Nephron progenitor cell (in vitro differentiated cells): ENCODE results near the gene GRPEL2.

Source experiments
- DNase-seq: peaks from one replicate; pipeline ENCODE4 v3.0.0; 2021
- H3K27ac Mint-ChIP-seq: 2 replicates; pipeline ENCODE4 v1.8.0; 2021; ENCODE audit warnings: mild to moderate bottlenecking, moderate library complexity, mixed read lengths
- H3K27me3 Mint-ChIP-seq: 2 replicates; pipeline ENCODE4 v1.8.0; 2021; ENCODE audit warnings: mild to moderate bottlenecking, low read depth, mixed read lengths; ENCODE audit not compliant: poor library complexity
- H3K36me3 Mint-ChIP-seq: 2 replicates; pipeline ENCODE4 v1.8.0; 2021; ENCODE audit warnings: low read depth, mixed read lengths
- H3K4me1 Mint-ChIP-seq: 2 replicates; pipeline ENCODE4 v1.8.0; 2021; ENCODE audit warnings: mixed read lengths
- H3K4me3 Mint-ChIP-seq: 2 replicates; pipeline ENCODE4 v1.8.0; 2021; ENCODE audit warnings: mild to moderate bottlenecking, moderate library complexity, mixed read lengths
- H3K9me3 Mint-ChIP-seq: 2 replicates; pipeline ENCODE4 v1.8.0; 2021; ENCODE audit warnings: mild to moderate bottlenecking, moderate library complexity, mixed read lengths
- CTCF ChIP-seq: fragments of 200-600 bp; sonication (generic); IDR thresholded peaks from 2 replicates; pipeline ENCODE4 v1.5.0; 2021; ENCODE audit warnings: antibody characterized with exemption

The GRPEL2 gene

GRCh38 chr5:149314571-149315111 lies 30.7 kb upstream of the GRPEL2 start:
- TF ChIP-seq CTCF: no peak
- Mint-ChIP-seq H3K4me1 (peaks cover 44% of the 10 kb centered on the region), H3K4me3 (no peak overlapping the region), H3K36me3 (no peaks in the 10 kb centered on the region), H3K9me3 (no peaks in the 10 kb centered on the region), H3K27ac (no peak overlapping the region), H3K27me3 (peaks cover 10% of the 10 kb centered on the region)
- no peak for DNase-seq

GRCh38 chr5:149315753-149316152 lies 29.5 kb upstream of the GRPEL2 start:
- no peak for TF ChIP-seq CTCF
- Mint-ChIP-seq H3K9me3 (no peaks in the 10 kb centered on the region), H3K27me3 (peaks cover 10% of the 10 kb centered on the region), H3K4me3 (no peak overlapping the region), H3K36me3 (no peaks in the 10 kb centered on the region), H3K27ac (no peak overlapping the region), H3K4me1 (peaks cover 43% of the 10 kb centered on the region)
- DNase-seq: no peak

- no peak for DNase-seq
- H3K27ac Mint-ChIP-seq: no peak overlapping the region
- no peaks in the 10 kb centered on the region for H3K9me3 Mint-ChIP-seq
- H3K4me3 Mint-ChIP-seq: no peak overlapping the region
- no peaks in the 10 kb centered on the region for H3K36me3 Mint-ChIP-seq
- H3K27me3 Mint-ChIP-seq: peaks cover 3% of the 10 kb centered on the region
- H3K4me1 Mint-ChIP-seq: peaks cover 40% of the 10 kb centered on the region
- peak; percentile 70 for TF ChIP-seq CTCF
These were observed 27.8 kb upstream of the GRPEL2 start for GRCh38 chr5:149317281-149318048.

- TF ChIP-seq CTCF: no peak
- no peaks in the 10 kb centered on the region for H3K9me3 Mint-ChIP-seq
- peaks cover 3% of the 10 kb centered on the region for H3K27me3 Mint-ChIP-seq
These were observed 26.1 kb upstream of the GRPEL2 start for GRCh38 chr5:149319174-149319573.

GRCh38 chr5:149320791-149321330 lies 24.4 kb upstream of the GRPEL2 start:
- Mint-ChIP-seq H3K27me3 (no peaks in the 10 kb centered on the region), H3K36me3 (peaks cover 9% of the 10 kb centered on the region), H3K4me3 (no peak overlapping the region), H3K9me3 (no peaks in the 10 kb centered on the region), H3K4me1 (peaks cover 63% of the 10 kb centered on the region), H3K27ac (peak overlapping the region; percentile 84)
- peak; percentile 60 for DNase-seq
- no peak for TF ChIP-seq CTCF

More at GRCh38 chr5:149319174-149319573, 26.1 kb upstream of the GRPEL2 start:
- peaks cover 58% of the 10 kb centered on the region for H3K4me1 Mint-ChIP-seq
- no peak for DNase-seq
- no peak overlapping the region for H3K4me3 Mint-ChIP-seq
- H3K27ac Mint-ChIP-seq: no peak overlapping the region
- H3K36me3 Mint-ChIP-seq: peaks cover 7% of the 10 kb centered on the region

- H3K9me3 Mint-ChIP-seq: no peaks in the 10 kb centered on the region
- H3K36me3 Mint-ChIP-seq: peaks cover 9% of the 10 kb centered on the region
- H3K4me1 Mint-ChIP-seq: peaks cover 57% of the 10 kb centered on the region
- no peak for TF ChIP-seq CTCF
- no peak overlapping the region for H3K27ac Mint-ChIP-seq
- peaks cover 2% of the 10 kb centered on the region for H3K27me3 Mint-ChIP-seq
- DNase-seq: no peak
- H3K4me3 Mint-ChIP-seq: no peak overlapping the region
These were observed 22.8 kb upstream of the GRPEL2 start for GRCh38 chr5:149322518-149322917.
